Neutrophil (primary cell): ENCODE data around the gene BTNL2.
"Not testable (repeated sequence)": the region's sequence is repeated elsewhere in the genome, so short reads cannot be mapped to it uniquely, and the experiment has no call there.

ENCODE experiments used
- H3K27ac ChIP-seq: fragments of 200-600 bp; sonication (generic); 2 replicates; pipeline ENCODE4 v1.5.1; 2016; ENCODE audit warnings: mild to moderate bottlenecking, moderate library complexity
- H3K27me3 ChIP-seq: fragments of 200-600 bp; sonication (generic); 2 replicates; pipeline ENCODE4 v1.6.0; 2016; ENCODE audit warnings: mild to moderate bottlenecking
- H3K36me3 ChIP-seq: fragments of 200-600 bp; sonication (generic); 2 replicates; pipeline ENCODE4 v1.5.1; 2017
- H3K4me1 ChIP-seq, 2 experiments: fragments of 200-600 bp in 1 of 2; sonication (generic) in 1 of 2; 1 replicate in 1 of 2; 2 replicates in 1 of 2; pipeline versions ENCODE4 v1.5.1 to v1.6.1; 2013 to 2016; ENCODE audit warnings: low read depth in 1 of 2, low read length in 1 of 2, mild to moderate bottlenecking in 1 of 2, moderate library complexity in 1 of 2; ENCODE audit not compliant: control insufficient read depth in 1 of 2, insufficient read depth in 1 of 2
- H3K4me3 ChIP-seq, 2 experiments: fragments of 200-600 bp in 1 of 2; sonication (generic) in 1 of 2; 1 replicate in 1 of 2; 2 replicates in 1 of 2; pipeline ENCODE4 v1.5.1; 2013 to 2016; ENCODE audit warnings: low read depth in 1 of 2, low read length in 1 of 2, mild to moderate bottlenecking in 1 of 2, moderate library complexity in 1 of 2
- H3K9me3 ChIP-seq: fragments of 200-600 bp; sonication (generic); 2 replicates; pipeline ENCODE4 v1.5.1; 2016
- TF ChIP-seq, protein P1 (sequence below): fragments of 200-600 bp; sonication (generic); IDR thresholded peaks from 2 replicates; pipeline ENCODE4 v1.5.1; 2016; ENCODE audit warnings: antibody characterized with exemption

Gene BTNL2

DNA sequence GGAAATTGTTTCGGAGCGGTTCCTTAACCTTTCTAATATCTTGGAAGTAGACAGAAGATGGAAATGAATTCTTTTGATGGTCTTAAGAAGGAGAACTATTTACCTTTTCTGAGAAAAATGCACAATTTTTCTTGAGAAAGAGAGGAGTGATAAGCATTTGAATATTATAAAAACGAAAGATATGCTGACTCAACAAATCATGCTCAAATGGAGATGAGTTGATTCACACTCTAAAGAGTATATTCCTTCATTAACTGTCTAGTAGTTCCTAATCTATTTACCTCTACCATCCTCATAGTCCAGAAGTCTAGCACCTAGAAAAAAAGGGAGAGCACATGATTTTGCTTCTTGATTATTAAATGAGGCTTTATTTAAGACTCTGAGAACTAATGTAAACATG is 39.3 kb downstream of the BTNL2 start:
- Histone ChIP-seq H3K4me1 (no peaks in the 10 kb centered on the region), H3K4me3 (no peak overlapping the region), H3K27me3 (peaks cover 5% of the 10 kb centered on the region), H3K27ac (no peak overlapping the region), H3K9me3 (no peaks in the 10 kb centered on the region), H3K36me3 (no peaks in the 10 kb centered on the region)
- TF ChIP-seq, protein P1, sequence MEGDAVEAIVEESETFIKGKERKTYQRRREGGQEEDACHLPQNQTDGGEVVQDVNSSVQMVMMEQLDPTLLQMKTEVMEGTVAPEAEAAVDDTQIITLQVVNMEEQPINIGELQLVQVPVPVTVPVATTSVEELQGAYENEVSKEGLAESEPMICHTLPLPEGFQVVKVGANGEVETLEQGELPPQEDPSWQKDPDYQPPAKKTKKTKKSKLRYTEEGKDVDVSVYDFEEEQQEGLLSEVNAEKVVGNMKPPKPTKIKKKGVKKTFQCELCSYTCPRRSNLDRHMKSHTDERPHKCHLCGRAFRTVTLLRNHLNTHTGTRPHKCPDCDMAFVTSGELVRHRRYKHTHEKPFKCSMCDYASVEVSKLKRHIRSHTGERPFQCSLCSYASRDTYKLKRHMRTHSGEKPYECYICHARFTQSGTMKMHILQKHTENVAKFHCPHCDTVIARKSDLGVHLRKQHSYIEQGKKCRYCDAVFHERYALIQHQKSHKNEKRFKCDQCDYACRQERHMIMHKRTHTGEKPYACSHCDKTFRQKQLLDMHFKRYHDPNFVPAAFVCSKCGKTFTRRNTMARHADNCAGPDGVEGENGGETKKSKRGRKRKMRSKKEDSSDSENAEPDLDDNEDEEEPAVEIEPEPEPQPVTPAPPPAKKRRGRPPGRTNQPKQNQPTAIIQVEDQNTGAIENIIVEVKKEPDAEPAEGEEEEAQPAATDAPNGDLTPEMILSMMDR: no peak

DNA sequence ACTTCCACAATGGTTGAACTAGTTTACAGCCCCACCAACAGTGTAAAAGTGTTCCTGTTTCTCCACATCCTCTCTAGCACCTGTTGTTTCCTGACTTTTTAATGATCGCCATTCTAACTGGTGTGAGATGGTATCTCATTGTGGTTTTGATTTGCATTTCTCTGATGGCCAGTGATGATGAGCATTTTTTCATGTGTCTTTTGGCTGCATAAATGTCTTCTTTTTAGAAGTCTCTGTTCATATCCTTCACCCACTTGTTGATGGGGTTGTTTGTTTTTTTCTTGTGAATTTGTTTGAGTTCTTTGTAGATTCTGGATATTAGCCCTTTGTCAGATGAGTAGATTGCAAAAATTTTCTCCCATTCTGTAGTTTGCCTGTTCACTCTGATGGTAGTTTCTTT is 47.8 kb downstream of the BTNL2 start:
- H3K36me3 ChIP-seq, H3K27ac ChIP-seq, H3K27me3 ChIP-seq, H3K9me3 ChIP-seq, H3K4me1 ChIP-seq, H3K4me3 ChIP-seq: not testable (repeated sequence)

DNA sequence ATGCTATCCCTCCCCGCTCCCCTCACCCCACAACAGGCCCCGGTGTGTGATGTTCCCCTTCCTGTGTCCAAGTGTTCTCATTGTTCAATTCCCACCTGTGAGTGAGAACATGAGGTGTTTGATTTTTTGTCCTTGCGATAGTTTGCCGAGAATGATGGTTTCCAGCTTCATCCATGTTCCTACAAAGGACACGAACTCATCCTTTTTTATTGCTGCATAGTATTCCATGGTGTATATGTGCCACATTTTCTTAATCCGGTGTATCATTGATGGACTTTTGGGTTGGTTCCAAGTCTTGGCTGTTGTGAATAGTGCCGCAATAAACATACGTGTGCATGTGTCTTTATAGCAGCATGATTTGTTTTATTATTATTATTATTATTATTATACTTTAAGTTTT is 48.4 kb downstream of the BTNL2 start:
- H3K4me1 ChIP-seq, H3K9me3 ChIP-seq, H3K27ac ChIP-seq, H3K4me3 ChIP-seq, H3K27me3 ChIP-seq, H3K36me3 ChIP-seq: not testable (repeated sequence)

DNA sequence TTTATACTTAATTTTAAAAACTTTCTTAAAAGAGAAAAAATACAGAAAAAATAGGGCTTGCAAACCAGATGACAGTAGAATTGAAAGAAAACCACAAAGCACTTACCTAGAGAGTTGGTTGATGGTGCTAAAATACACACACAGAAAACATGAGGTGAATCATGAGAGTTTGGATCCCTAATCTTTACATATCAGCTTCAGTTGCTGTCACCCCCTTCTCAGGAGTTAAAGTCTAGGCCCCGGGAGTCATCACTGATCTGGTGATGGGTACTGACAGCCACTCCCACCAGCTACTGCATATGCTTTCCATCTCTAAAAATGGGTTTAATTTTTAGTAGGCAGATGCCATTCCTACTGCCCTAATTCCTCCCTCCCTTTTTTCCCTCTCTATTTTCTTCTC is 52.0 kb downstream of the BTNL2 start:
- H3K9me3 ChIP-seq: no peaks in the 10 kb centered on the region
- TF ChIP-seq, protein P1: no peak
- H3K27ac ChIP-seq: no peak overlapping the region
- H3K36me3 ChIP-seq: no peaks in the 10 kb centered on the region
- H3K4me3 ChIP-seq: no peak overlapping the region
- no peaks in the 10 kb centered on the region for H3K27me3 ChIP-seq
- no peaks in the 10 kb centered on the region for H3K4me1 ChIP-seq

DNA sequence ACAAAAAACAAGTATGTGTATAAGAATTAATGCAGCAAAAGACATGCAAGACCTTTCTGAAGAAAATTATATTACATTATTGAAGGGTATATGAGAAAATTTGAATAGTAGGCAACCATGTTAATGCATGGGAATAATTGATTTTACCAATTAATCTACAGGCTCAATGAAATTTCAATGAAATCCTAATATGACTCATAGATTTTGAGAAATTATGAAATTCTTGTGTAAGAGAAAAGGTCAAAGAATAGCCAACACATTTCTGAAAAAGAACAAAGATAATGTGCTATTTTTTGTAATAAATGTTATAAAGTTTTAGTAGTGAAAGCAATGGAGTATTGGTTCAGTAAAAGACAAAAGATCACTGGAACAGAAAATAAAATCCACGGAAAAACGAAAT is 53.6 kb downstream of the BTNL2 start:
- Histone ChIP-seq H3K36me3 (no peaks in the 10 kb centered on the region), H3K27ac (no peak overlapping the region), H3K27me3 (peaks cover 5% of the 10 kb centered on the region), H3K9me3 (no peaks in the 10 kb centered on the region), H3K4me3 (no peak overlapping the region), H3K4me1 (no peaks in the 10 kb centered on the region)
- TF ChIP-seq, protein P1: no peak
